T-helper 17 cell (primary cell): ENCODE results near the gene RNF166. TPM values are rescaled to one million over a fixed set of nuclear protein-coding genes. Genes with fewer than 3 reads are reported as not detected.

Experiments
- ATAC-seq: fragments of 150-1000 bp; cut with Tn5 transposase; 2 replicates; pipeline ENCODE4 v1.10.0; 2021; ENCODE audit warnings: mild to moderate bottlenecking, moderate library complexity
- DNase-seq, 3 donors: peaks; one replicate each; pipeline versions ENCODE4 v3.0.0 to v3.0.0-alpha.2; 2020 to 2021
- H3K9me3 ChIP-seq: one replicate; pipeline ENCODE4 v1.7.0; 2013; ENCODE audit warnings: low read length, mild to moderate bottlenecking; ENCODE audit not compliant: control insufficient read depth, poor library complexity, severe bottlenecking
- H3K27ac Mint-ChIP-seq: one replicate; pipeline ENCODE4 v1.8.0; 2022; ENCODE audit warnings: mild to moderate bottlenecking, moderate library complexity, mixed read lengths
- H3K27me3 Mint-ChIP-seq: one replicate; pipeline ENCODE4 v1.8.0; 2022; ENCODE audit warnings: mixed read lengths
- H3K36me3 Mint-ChIP-seq: one replicate; pipeline ENCODE4 v1.8.0; 2022; ENCODE audit warnings: low read depth, mixed read lengths
- H3K4me1 Mint-ChIP-seq: one replicate; pipeline ENCODE4 v1.8.0; 2022; ENCODE audit warnings: mild to moderate bottlenecking, mixed read lengths
- H3K4me3 Mint-ChIP-seq: one replicate; pipeline ENCODE4 v1.8.0; 2022; ENCODE audit warnings: mild to moderate bottlenecking, moderate library complexity, mixed read lengths
- total RNA-seq, 4 donors: library from RNA in 2 of 4; stranded (reverse) in 2 of 4; gene quantifications; one replicate each; pipeline ENCODE4 v1.2.3 and lab custom pipeline; 2022 to 2026

Gene RNF166
- total RNA-seq: 100 to 1,000 TPM; 235 to 398 TPM
- 204 to 235 reads per million in 2 donors for total RNA-seq (lab: John Stamatoyannopoulos, UW)

DNA sequence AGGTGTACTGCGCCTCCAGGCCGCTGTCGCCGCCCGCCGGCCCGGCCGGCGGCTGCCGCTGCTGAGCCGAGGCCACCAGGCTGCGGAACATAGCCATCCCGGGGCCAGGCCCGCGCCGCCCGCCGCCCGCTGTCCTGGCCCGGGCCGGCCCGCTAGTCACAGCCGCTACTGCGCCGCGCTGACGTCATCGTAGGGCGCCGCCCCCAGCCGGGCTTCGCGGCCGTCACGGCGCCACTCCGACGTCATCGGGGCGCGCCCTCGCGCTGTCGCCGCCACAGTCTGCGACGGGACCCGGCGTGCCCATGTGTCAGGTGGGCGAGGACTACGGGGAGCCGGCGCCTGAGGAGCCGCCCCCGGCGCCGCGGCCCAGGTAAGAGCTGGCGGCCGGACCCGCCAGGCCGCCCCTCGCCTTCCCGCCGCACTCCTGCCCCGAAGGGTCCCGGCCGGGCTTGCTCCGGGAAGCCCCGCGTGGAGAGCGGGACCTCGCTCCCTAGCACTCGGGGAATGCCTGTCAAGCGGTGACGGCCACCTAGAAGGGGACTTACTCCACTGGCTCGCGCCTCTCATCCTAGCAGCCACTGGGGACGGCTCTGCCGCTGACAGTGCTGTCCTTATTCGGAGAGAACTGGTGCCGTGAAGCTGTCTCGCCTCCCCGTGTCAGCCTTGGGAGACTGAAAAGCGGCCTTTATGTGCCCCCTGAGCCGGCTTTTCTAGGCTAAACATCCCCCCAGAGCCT is at the start of gene RNF166, which contains the start of gene CTU2:
Gene RNF166, minus strand, starts transcription at position 180 of the 736 bp plus-strand sequence. Its CDS starts 83 bp downstream, at position 97.
Gene CTU2, plus strand, starts transcription at position 275 of the 736 bp plus-strand sequence. Its CDS starts 28 bp downstream, at position 303.
- ATAC-seq: peak; percentile 73
- Mint-ChIP-seq H3K36me3 (peaks cover 3% of the 10 kb centered on the region), H3K27ac (peak within 1 kb of the TSS; percentile 98), H3K27me3 (no peaks in the 10 kb centered on the region), H3K4me3 (peak within 1 kb of the TSS; percentile 97), H3K4me1 (peaks cover 45% of the 10 kb centered on the region)
- no peaks in the 10 kb centered on the region for H3K9me3 ChIP-seq
- DNase-seq: peak; percentile 87 to 94 (median 91)

DNA sequence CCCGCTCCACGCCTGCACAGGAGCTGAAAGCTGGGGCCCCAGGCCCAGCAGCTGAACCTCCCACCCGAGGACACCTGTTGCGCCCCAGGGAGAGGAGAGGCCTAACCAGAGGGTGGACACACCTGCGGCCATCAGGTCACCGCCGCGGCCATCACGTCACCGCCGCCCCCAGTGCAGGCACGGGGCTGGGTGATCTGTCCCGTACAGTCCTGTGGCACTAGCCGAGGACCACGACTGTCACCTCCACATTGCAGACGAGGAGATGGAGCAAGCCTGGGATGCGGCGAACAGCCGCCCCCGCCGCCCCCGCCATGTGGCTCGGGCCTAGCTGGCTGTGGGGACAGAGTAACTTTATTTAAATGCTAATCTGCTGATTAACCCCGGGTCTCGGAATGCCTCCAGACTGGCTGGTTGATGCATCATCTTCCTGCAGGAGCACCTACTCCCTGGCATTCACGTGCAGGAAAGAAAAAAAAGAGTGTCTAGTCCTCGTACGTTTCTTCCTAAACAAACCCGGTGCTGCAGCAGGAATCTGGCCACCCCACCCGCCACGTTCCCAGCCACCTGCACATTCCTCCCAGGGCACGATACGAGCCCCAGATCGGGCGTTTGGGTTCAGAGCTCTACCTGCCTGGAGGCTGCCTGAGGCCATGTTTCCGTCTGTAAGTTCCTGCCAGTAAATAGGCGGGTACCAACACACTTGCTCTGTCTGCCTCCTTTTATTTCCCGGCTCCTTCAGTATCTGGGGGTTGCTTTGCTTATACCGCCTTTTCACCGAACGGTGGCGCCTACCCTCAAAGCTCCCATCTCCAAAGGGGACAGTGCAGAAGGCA is 48.9 kb upstream of the RNF166 start:
- Mint-ChIP-seq H3K4me3 (no peak overlapping the region), H3K27ac (no peak overlapping the region), H3K4me1 (peaks cover 20% of the 10 kb centered on the region), H3K36me3 (no peaks in the 10 kb centered on the region), H3K27me3 (no peaks in the 10 kb centered on the region)
- ATAC-seq (no peak), DNase-seq (no peak)
- no peaks in the 10 kb centered on the region for H3K9me3 ChIP-seq

- no peaks in the 10 kb centered on the region for H3K27me3 Mint-ChIP-seq
- DNase-seq: no peak
- H3K9me3 ChIP-seq: no peaks in the 10 kb centered on the region
- no peak overlapping the region for H3K27ac Mint-ChIP-seq
- peaks cover 16% of the 10 kb centered on the region for H3K4me1 Mint-ChIP-seq
- H3K4me3 Mint-ChIP-seq: no peak overlapping the region
- H3K36me3 Mint-ChIP-seq: no peaks in the 10 kb centered on the region
- no peak for ATAC-seq
These were observed 48.1 kb upstream of the RNF166 start for GRCh38 chr16:88754109-88754911.

DNA sequence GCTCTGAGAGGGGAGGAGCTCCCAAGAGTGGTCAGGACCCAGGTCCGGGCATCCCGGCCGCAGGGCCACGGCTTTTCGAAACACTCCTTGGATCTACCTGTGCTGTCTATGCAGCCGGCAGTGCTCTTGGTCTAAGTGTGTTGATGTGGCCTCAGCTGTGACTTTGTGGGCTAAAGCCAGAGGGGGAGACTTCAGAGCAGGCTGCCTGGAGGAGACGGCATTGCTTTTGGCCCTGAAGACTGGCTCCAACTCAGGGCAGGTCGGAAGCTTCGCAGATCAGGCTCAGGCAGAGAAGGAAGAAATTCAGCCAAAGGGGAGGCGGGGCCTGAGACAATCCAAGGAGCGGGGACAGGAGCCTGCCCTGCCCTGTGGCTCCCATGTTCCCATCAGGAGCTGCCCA is 47.4 kb upstream of the RNF166 start:
- DNase-seq (no peak), ATAC-seq (no peak)
- Mint-ChIP-seq H3K4me3 (no peak overlapping the region), H3K4me1 (peaks cover 9% of the 10 kb centered on the region), H3K27me3 (no peaks in the 10 kb centered on the region), H3K27ac (no peak overlapping the region), H3K36me3 (no peaks in the 10 kb centered on the region)
- H3K9me3 ChIP-seq: no peaks in the 10 kb centered on the region

GRCh38 chr16:88753191-88753590 is 47.0 kb upstream of the RNF166 start:
- DNase-seq: no peak
- Mint-ChIP-seq H3K36me3 (no peaks in the 10 kb centered on the region), H3K4me3 (no peak overlapping the region), H3K4me1 (peaks cover 8% of the 10 kb centered on the region), H3K27ac (no peak overlapping the region), H3K27me3 (no peaks in the 10 kb centered on the region)
- ATAC-seq: no peak
- no peaks in the 10 kb centered on the region for H3K9me3 ChIP-seq

DNA sequence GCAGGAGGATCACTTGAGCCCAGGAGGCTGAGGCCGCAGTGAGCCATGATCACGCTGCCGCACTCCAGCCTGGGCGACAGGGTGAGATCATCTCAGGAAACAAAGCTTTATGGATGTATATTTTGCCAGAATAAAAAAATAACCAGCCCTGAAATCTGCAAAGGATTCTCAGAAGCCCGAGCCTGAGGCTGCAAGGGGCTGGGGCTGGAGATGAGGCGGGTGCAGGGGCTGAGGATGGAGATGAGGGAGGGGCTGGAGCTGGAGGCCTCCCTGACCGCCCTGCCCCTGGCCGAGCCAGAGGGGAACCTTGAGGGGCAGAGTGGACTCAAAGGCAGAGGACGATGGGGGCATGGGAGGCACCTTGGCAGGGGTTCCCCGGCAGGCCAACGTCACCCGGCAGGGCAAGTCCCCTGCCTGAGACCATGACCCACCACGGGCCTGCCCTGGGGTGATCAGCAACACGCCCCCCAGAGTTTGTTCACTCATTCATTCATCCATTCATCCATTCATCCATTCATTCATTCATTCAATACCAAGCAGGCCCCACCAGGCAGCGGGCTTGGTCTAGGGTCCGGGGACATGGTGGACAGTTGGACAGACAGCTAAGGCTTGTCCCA is 46.3 kb upstream of the RNF166 start:
- ATAC-seq: no peak
- Mint-ChIP-seq H3K27me3 (no peaks in the 10 kb centered on the region), H3K36me3 (no peaks in the 10 kb centered on the region), H3K4me3 (no peak overlapping the region), H3K27ac (no peak overlapping the region), H3K4me1 (peaks cover 10% of the 10 kb centered on the region)
- no peaks in the 10 kb centered on the region for H3K9me3 ChIP-seq
- no peak for DNase-seq

- ATAC-seq (no peak), DNase-seq (no peak)
- Mint-ChIP-seq H3K36me3 (no peaks in the 10 kb centered on the region), H3K27me3 (no peaks in the 10 kb centered on the region), H3K27ac (no peak overlapping the region), H3K4me3 (no peak overlapping the region), H3K4me1 (peaks cover 17% of the 10 kb centered on the region)
- H3K9me3 ChIP-seq: no peaks in the 10 kb centered on the region
These were observed 44.6 kb upstream of the RNF166 start for GRCh38 chr16:88750854-88751253.

GRCh38 chr16:88749358-88749757 is 43.1 kb upstream of the RNF166 start:
- H3K27me3 Mint-ChIP-seq: no peaks in the 10 kb centered on the region
- DNase-seq (no peak), ATAC-seq (no peak)
- H3K36me3 Mint-ChIP-seq: no peaks in the 10 kb centered on the region
- H3K4me3 Mint-ChIP-seq: no peak overlapping the region
- peaks cover 18% of the 10 kb centered on the region for H3K4me1 Mint-ChIP-seq
- no peaks in the 10 kb centered on the region for H3K9me3 ChIP-seq
- no peak overlapping the region for H3K27ac Mint-ChIP-seq

- no peaks in the 10 kb centered on the region for H3K27me3 Mint-ChIP-seq
- H3K4me1 Mint-ChIP-seq: peaks cover 25% of the 10 kb centered on the region
- ATAC-seq (no peak), DNase-seq (no peak)
- no peak overlapping the region for H3K4me3 Mint-ChIP-seq
- H3K27ac Mint-ChIP-seq: no peak overlapping the region
- H3K9me3 ChIP-seq: no peaks in the 10 kb centered on the region
- no peaks in the 10 kb centered on the region for H3K36me3 Mint-ChIP-seq
These were observed 42.2 kb upstream of the RNF166 start for GRCh38 chr16:88748364-88748763.

DNA sequence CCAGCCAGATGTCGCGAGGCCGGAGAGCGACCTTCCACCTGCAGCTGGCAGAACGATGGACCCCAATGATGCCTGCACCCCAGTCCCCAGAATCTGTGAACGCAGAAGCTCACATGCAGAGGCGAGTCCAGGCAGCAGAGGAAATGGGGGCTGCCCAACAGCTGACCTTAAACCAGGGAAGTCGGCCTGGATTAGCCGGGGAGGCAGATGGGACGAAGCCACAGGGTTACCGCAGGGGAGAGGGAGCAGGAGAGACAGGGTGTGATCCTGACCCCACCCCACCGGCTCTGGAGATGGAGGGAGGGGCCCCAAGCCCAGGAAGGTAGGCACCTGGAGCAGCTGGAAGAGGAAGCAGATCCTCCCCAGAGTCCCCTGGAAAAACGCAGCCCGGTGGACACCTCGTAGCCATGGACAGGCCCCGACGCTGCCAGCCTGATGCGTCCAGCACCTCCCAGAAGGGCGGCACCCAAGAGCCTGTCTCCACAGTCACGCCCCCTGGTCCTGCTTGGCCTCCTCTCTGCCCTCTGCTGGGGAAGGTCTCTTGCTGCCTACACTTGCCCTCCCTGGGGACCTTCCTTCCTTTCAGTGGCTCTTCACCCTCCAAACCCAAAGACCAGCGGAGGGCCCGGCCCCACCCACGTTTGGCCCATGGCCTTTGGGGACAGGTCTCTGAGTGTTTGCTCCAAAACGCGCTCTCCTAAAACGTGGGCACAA is 41.5 kb upstream of the RNF166 start:
- ATAC-seq: peak; percentile 62
- H3K4me1 Mint-ChIP-seq: peaks cover 24% of the 10 kb centered on the region
- H3K27me3 Mint-ChIP-seq: no peaks in the 10 kb centered on the region
- no peaks in the 10 kb centered on the region for H3K36me3 Mint-ChIP-seq
- H3K4me3 Mint-ChIP-seq: no peak overlapping the region
- no peak for DNase-seq
- no peaks in the 10 kb centered on the region for H3K9me3 ChIP-seq
- H3K27ac Mint-ChIP-seq: no peak overlapping the region

DNA sequence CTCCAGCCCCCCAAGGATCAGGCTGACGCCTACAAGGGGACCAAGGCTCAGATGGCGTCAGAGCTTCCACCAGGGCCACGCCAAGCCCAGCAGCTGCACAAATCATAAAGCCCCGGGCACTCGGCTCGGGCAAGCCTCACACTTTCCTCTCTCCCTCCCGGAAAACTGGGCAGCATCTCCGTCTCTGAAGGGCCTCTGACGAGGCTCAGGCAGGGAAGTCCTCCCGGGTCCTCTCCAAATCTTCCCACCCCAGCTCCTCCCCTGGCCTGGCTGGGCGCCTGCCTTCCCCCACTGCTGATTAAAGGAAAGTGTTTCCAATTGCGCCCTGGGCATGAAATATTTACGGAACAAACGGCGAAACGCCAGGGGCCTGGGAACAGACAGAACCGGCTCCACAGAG is 40.3 kb upstream of the RNF166 start:
- no peak for DNase-seq
- no peak for ATAC-seq
- H3K4me1 Mint-ChIP-seq: peaks cover 23% of the 10 kb centered on the region
- H3K36me3 Mint-ChIP-seq: no peaks in the 10 kb centered on the region
- peak overlapping the region; percentile 75 for H3K4me3 Mint-ChIP-seq
- peak overlapping the region; percentile 14 for H3K27ac Mint-ChIP-seq
- no peaks in the 10 kb centered on the region for H3K9me3 ChIP-seq
- H3K27me3 Mint-ChIP-seq: no peaks in the 10 kb centered on the region
